A549 (cell line): Measurements from ENCODE around the gene NLN. TPM values are rescaled to one million over a fixed set of nuclear protein-coding genes. Genes with fewer than 3 reads are reported as not detected.

ENCODE experiments used
- ATAC-seq, 2 experiments: fragments of 200-7000 bp in 1 of 2; fragments of >200 bp in 1 of 2; cut with Nextera tagmentation in 1 of 2; cut with Tn5 transposase in 1 of 2; 3 replicates each; pipeline versions ENCODE4 v1.8.0 to v1.9.1; 2018 to 2020; ENCODE audit warnings: mild to moderate bottlenecking in 1 of 2, moderate library complexity in 1 of 2
- CTCF ChIA-PET: fragments of 300-600 bp; sonication (Branson Sonifier 250); formaldehyde crosslinking; extraction: SDS; loops from one replicate; lab custom pipeline; 2021; ENCODE audit warnings: antibody characterized with exemption, inconsistent platforms; lab: Yijun Ruan, JAX
- POLR2A ChIA-PET: fragments of 350-600 bp; formaldehyde crosslinking; extraction: SDS; loops from one replicate; lab custom pipeline; 2021; ENCODE audit warnings: antibody characterized with exemption, inconsistent platforms; lab: Yijun Ruan, JAX
- DNase-seq, 2 experiments: peaks; one replicate each; pipeline versions ENCODE4 v3.0.0 to v3.0.0-alpha.2; 2011 to 2016; ENCODE audit warnings: low read depth in 1 of 2, low spot score in 1 of 2
- FAIRE-seq: peaks from 2 replicates; lab custom pipeline; 2011; peaks lifted over from hg19 to GRCh38; lab: Jason Lieb, UNC
- H3K27ac ChIP-seq, 2 experiments: fragments of >200 bp; sonication (Bioruptor Twin); formaldehyde crosslinking; 3 replicates each; pipeline ENCODE4 v1.5.1; 2016 to 2017
- H3K4me1 ChIP-seq: fragments of >200 bp; sonication (Bioruptor Twin); formaldehyde crosslinking; 3 replicates; pipeline ENCODE4 v1.6.1; 2016
- H3K4me2 ChIP-seq: fragments of >200 bp; sonication (Bioruptor Twin); formaldehyde crosslinking; 3 replicates; pipeline ENCODE4 v1.6.1; 2016
- H3K4me3 ChIP-seq: fragments of >200 bp; sonication (Bioruptor Twin); formaldehyde crosslinking; 3 replicates; pipeline ENCODE4 v1.5.1; 2016
- H3K9me3 ChIP-seq: fragments of >200 bp; sonication (Bioruptor Twin); formaldehyde crosslinking; 3 replicates; pipeline ENCODE4 v1.6.1; 2016
- CBX2 ChIP-seq: fragments of 200-600 bp; sonication (generic); IDR thresholded peaks from 2 replicates; pipeline ENCODE4 v1.6.1; 2016; ENCODE audit warnings: low read depth, mild to moderate bottlenecking, borderline replicate concordance
- CHD4 ChIP-seq: fragments of 200-600 bp; sonication (generic); IDR thresholded peaks from 2 replicates; pipeline ENCODE4 v1.6.1; 2016; ENCODE audit warnings: antibody characterized with exemption, mild to moderate bottlenecking, borderline replicate concordance
- ESRRA ChIP-seq: fragments of 150-350 bp; IDR thresholded peaks from 2 replicates; pipeline ENCODE4 v1.6.1; 2014; ENCODE audit warnings: mild to moderate bottlenecking, low read length, borderline replicate concordance
- HEYL ChIP-seq: fragments of 250-450 bp; sonication (Bioruptor Pico); IDR thresholded peaks from 2 replicates; pipeline ENCODE4 v1.8.0; 2021; ENCODE audit warnings: mild to moderate bottlenecking, moderate library complexity
- HOXA7 ChIP-seq: fragments of 250-450 bp; sonication (Bioruptor Pico); IDR thresholded peaks from 2 replicates; pipeline ENCODE4 v1.5.0; 2020; ENCODE audit warnings: mild to moderate bottlenecking, moderate library complexity
- JUNB ChIP-seq: fragments of >200 bp; sonication (Bioruptor Twin); formaldehyde crosslinking; IDR thresholded peaks from 2 replicates; pipeline ENCODE4 v1.6.1; 2016
- MAFK ChIP-seq: fragments of 450-650 bp; IDR thresholded peaks from 2 replicates; pipeline ENCODE4 v1.6.1; 2014; ENCODE audit not compliant: partially characterized antibody
- NFE2L2 ChIP-seq: fragments of 150-350 bp; conservative IDR thresholded peaks from 2 replicates; pipeline ENCODE4 v1.6.1; 2014; ENCODE audit warnings: low read length
- RAD21 ChIP-seq, 2 experiments: fragments of >200 bp in 1 of 2; sonication (Bioruptor Twin) in 1 of 2; formaldehyde crosslinking in 1 of 2; IDR thresholded peaks in 1 of 2; conservative IDR thresholded peaks in 1 of 2; 2 replicates in 1 of 2; 3 replicates in 1 of 2; pipeline ENCODE4 v1.6.1; 2012 to 2018; ENCODE audit warnings: inconsistent platforms in 1 of 2
- RFX5 ChIP-seq: fragments of 450-650 bp; IDR thresholded peaks from 2 replicates; pipeline ENCODE4 v1.7.1; 2014; ENCODE audit warnings: antibody characterized with exemption, mild to moderate bottlenecking, moderate library complexity
- RNF2 ChIP-seq: fragments of 200-600 bp; sonication (generic); IDR thresholded peaks from 2 replicates; pipeline ENCODE4 v1.6.1; 2016; ENCODE audit warnings: low read depth, mild to moderate bottlenecking, antibody characterized with exemption, moderate library complexity, borderline replicate concordance
- SREBF2 ChIP-seq: fragments of 450-650 bp; IDR thresholded peaks from 2 replicates; pipeline ENCODE4 v1.6.1; 2014; ENCODE audit warnings: mild to moderate bottlenecking, moderate library complexity
- ZC3H11A ChIP-seq: fragments of 450-650 bp; IDR thresholded peaks from 2 replicates; pipeline ENCODE4 v1.6.1; 2014; ENCODE audit warnings: antibody characterized with exemption, mild to moderate bottlenecking
- ZNF302 ChIP-seq: fragments of 250-450 bp; sonication (Bioruptor Pico); IDR thresholded peaks from 2 replicates; pipeline ENCODE4 v1.9.0; 2021; ENCODE audit warnings: inconsistent platforms, mild to moderate bottlenecking, moderate library complexity
- WGBS: methylation state at CpG from one replicate; pipeline ENCODE4 v1.1.6; 2017; ENCODE audit errors: missing lambda C conversion rate; 5-methylcytosine and 5-hydroxymethylcytosine counted together
- polyA plus RNA-seq, 4 experiments: library from polyadenylated mRNA; depleted of rRNA in 3 of 4; stranded (reverse); fragments of >200 nt; fragmentation: RNase III in 1 of 4; extraction: RNeasy Plus Mini Kit Qiagen cat#74134 plus additional on column Dnase treatment in 1 of 4; gene quantifications; 2 replicates in 3 of 4; 3 replicates in 1 of 4; pipeline ENCODE4 v1.2.3, GENCODE V29; 2011 to 2017
- TF ChIP-seq, protein P1 (sequence below): fragments of >200 bp; sonication (Bioruptor Twin); formaldehyde crosslinking; IDR thresholded peaks from 3 replicates; pipeline ENCODE4 v1.6.1; 2016
- TF ChIP-seq, protein P2 (sequence below): fragments of >200 bp; sonication (Bioruptor Twin); formaldehyde crosslinking; IDR thresholded peaks from 3 replicates; pipeline ENCODE4 v1.5.1; 2016
- TF ChIP-seq, protein P3 (sequence below): IDR thresholded peaks from 2 replicates; pipeline ENCODE4 v1.6.1; 2012
- TF ChIP-seq, protein P4 (sequence below): fragments of 250-450 bp; sonication (Bioruptor Pico); IDR thresholded peaks from 2 replicates; pipeline ENCODE4 v1.5.0; 2021; ENCODE audit warnings: mild to moderate bottlenecking, moderate library complexity, borderline replicate concordance

The NLN gene
- polyA plus RNA-seq, 2 of the 4 experiments (the other 2 are of a cell fraction) = 69.3 to 88.9 TPM

DNA sequence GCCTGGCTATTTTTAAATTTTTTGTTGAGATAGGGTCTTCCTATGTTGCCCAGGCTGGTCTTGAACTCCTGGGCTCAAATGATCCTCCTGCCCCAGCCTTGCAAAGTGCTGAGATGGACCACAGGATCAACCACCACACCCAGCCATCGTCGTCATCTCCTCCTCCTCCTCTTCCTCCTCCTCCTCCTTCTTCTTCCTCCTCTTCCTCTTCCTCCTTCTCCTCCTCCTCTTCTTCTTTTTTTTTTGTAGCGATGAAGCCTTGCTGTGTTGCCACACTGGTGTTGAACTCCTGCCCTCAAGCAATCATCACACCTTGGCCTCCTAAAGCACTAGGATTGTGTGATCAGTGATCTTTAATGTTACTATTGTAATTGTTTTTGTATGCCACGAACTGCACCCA is 155.0 kb downstream of the NLN start:
- ATAC-seq (no peak), FAIRE-seq (no peak), DNase-seq (no peak)
- Histone ChIP-seq H3K27ac (no peak overlapping the region), H3K4me2 (no peak overlapping the region), H3K9me3 (peaks cover 5% of the 10 kb centered on the region; the same call in 1 of the 3 replicates), H3K4me3 (no peak overlapping the region), H3K4me1 (peaks cover 34% of the 10 kb centered on the region)
- TF ChIP-seq NFE2L2 (no peak), CBX2 (no peak), SREBF2 (no peak), RNF2 (no peak), ZC3H11A (no peak), HEYL (CRISPR knock-in tag) (no peak), ESRRA (no peak), ZNF302 (CRISPR knock-in tag) (no peak), JUNB (no peak), RAD21 (conservative IDR thresholded peaks at IDR 0.05 in 1 of 2, IDR thresholded peaks at IDR 0.05 in 1 of 2) (no peak), RFX5 (no peak), MAFK (no peak), CHD4 (no peak), HOXA7 (no peak)
- TF ChIP-seq, protein P1, sequence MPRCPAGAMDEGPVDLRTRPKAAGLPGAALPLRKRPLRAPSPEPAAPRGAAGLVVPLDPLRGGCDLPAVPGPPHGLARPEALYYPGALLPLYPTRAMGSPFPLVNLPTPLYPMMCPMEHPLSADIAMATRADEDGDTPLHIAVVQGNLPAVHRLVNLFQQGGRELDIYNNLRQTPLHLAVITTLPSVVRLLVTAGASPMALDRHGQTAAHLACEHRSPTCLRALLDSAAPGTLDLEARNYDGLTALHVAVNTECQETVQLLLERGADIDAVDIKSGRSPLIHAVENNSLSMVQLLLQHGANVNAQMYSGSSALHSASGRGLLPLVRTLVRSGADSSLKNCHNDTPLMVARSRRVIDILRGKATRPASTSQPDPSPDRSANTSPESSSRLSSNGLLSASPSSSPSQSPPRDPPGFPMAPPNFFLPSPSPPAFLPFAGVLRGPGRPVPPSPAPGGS = no peak
- TF ChIP-seq, protein P2, sequence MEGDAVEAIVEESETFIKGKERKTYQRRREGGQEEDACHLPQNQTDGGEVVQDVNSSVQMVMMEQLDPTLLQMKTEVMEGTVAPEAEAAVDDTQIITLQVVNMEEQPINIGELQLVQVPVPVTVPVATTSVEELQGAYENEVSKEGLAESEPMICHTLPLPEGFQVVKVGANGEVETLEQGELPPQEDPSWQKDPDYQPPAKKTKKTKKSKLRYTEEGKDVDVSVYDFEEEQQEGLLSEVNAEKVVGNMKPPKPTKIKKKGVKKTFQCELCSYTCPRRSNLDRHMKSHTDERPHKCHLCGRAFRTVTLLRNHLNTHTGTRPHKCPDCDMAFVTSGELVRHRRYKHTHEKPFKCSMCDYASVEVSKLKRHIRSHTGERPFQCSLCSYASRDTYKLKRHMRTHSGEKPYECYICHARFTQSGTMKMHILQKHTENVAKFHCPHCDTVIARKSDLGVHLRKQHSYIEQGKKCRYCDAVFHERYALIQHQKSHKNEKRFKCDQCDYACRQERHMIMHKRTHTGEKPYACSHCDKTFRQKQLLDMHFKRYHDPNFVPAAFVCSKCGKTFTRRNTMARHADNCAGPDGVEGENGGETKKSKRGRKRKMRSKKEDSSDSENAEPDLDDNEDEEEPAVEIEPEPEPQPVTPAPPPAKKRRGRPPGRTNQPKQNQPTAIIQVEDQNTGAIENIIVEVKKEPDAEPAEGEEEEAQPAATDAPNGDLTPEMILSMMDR = no peak
- TF ChIP-seq, protein P3, sequence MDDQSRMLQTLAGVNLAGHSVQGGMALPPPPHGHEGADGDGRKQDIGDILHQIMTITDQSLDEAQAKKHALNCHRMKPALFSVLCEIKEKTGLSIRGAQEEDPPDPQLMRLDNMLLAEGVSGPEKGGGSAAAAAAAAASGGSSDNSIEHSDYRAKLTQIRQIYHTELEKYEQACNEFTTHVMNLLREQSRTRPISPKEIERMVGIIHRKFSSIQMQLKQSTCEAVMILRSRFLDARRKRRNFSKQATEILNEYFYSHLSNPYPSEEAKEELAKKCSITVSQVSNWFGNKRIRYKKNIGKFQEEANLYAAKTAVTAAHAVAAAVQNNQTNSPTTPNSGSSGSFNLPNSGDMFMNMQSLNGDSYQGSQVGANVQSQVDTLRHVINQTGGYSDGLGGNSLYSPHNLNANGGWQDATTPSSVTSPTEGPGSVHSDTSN = no peak
- TF ChIP-seq, protein P4, sequence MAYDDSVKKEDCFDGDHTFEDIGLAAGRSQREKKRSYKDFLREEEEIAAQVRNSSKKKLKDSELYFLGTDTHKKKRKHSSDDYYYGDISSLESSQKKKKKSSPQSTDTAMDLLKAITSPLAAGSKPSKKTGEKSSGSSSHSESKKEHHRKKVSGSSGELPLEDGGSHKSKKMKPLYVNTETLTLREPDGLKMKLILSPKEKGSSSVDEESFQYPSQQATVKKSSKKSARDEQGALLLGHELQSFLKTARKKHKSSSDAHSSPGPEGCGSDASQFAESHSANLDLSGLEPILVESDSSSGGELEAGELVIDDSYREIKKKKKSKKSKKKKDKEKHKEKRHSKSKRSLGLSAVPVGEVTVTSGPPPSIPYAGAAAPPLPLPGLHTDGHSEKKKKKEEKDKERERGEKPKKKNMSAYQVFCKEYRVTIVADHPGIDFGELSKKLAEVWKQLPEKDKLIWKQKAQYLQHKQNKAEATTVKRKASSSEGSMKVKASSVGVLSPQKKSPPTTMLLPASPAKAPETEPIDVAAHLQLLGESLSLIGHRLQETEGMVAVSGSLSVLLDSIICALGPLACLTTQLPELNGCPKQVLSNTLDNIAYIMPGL (CRISPR knock-in tag) = no peak
- ChIA-PET POLR2A (interaction anchor here (1.5 kb wide), 1 partner anchor 9 kb away, joined by 3 read pairs; no protein-coding TSS in a partner anchor), CTCF (interaction anchor here (1.3 kb wide), 1 partner anchor 49 kb away, joined by 3 read pairs; the partner anchor contains the start of gene ERBIN)
- 86% methylated on average over 4 of the region's 4 CpGs for WGBS

Other genes with a start within 250 kb of the NLN start
- 0.66 and 0.69 TPM in 2 replicates for gene ADAMTS6, start 240.3 kb upstream of the NLN start, polyA plus RNA-seq (2011; rRNA removed)
- 0.18 to 0.51 TPM (median 0.22 TPM) in 3 replicates for gene ADAMTS6, start 240.3 kb upstream of the NLN start, polyA plus RNA-seq (2017; fragmentation: RNase III; extraction: RNeasy Plus Mini Kit Qiagen cat#74134 plus additional on column Dnase treatment)
- 35.1 and 71.2 TPM in 2 replicates for gene CENPK, start 159.0 kb upstream of the NLN start, polyA plus RNA-seq (2011; rRNA removed)
- gene CENPK, start 159.0 kb upstream of the NLN start, polyA plus RNA-seq (2017; fragmentation: RNase III; extraction: RNeasy Plus Mini Kit Qiagen cat#74134 plus additional on column Dnase treatment) = 66.8 to 72.7 TPM (median 66.8 TPM) in 3 replicates
- 15.3 and 18.5 TPM in 2 replicates for gene PPWD1, start 158.9 kb upstream of the NLN start, polyA plus RNA-seq (2011; rRNA removed)
- gene PPWD1, start 158.9 kb upstream of the NLN start, polyA plus RNA-seq (2017; fragmentation: RNase III; extraction: RNeasy Plus Mini Kit Qiagen cat#74134 plus additional on column Dnase treatment) = 26.8 to 31.3 TPM (median 27.7 TPM) in 3 replicates
- gene TRIM23, start 97.9 kb upstream of the NLN start, polyA plus RNA-seq (2011; rRNA removed) = 10.7 and 12.9 TPM in 2 replicates
- 8.5 to 11.7 TPM (median 10.3 TPM) in 3 replicates for gene TRIM23, start 97.9 kb upstream of the NLN start, polyA plus RNA-seq (2017; fragmentation: RNase III; extraction: RNeasy Plus Mini Kit Qiagen cat#74134 plus additional on column Dnase treatment)
- gene SHLD3, start 97.2 kb upstream of the NLN start, polyA plus RNA-seq (2011; rRNA removed) = 4.5 and 5.0 TPM in 2 replicates
- 2.7 to 3.3 TPM (median 3.2 TPM) in 3 replicates for gene SHLD3, start 97.2 kb upstream of the NLN start, polyA plus RNA-seq (2017; fragmentation: RNase III; extraction: RNeasy Plus Mini Kit Qiagen cat#74134 plus additional on column Dnase treatment)
- 28.8 and 35.1 TPM in 2 replicates for gene TRAPPC13, start 97.2 kb upstream of the NLN start, polyA plus RNA-seq (2011; rRNA removed)
- gene TRAPPC13, start 97.2 kb upstream of the NLN start, polyA plus RNA-seq (2017; fragmentation: RNase III; extraction: RNeasy Plus Mini Kit Qiagen cat#74134 plus additional on column Dnase treatment) = 17.2 to 18.6 TPM (median 18.5 TPM) in 3 replicates
- gene SGTB, start 96 bp upstream of the NLN start, polyA plus RNA-seq (2011; rRNA removed) = 13.9 and 17.4 TPM in 2 replicates
- gene SGTB, start 96 bp upstream of the NLN start, polyA plus RNA-seq (2017; fragmentation: RNase III; extraction: RNeasy Plus Mini Kit Qiagen cat#74134 plus additional on column Dnase treatment) = 8.0 to 9.3 TPM (median 8.6 TPM) in 3 replicates
- gene ERBIN, start 204.4 kb downstream of the NLN start, polyA plus RNA-seq (2011; rRNA removed) = 45.3 and 57.7 TPM in 2 replicates
- gene ERBIN, start 204.4 kb downstream of the NLN start, polyA plus RNA-seq (2017; fragmentation: RNase III; extraction: RNeasy Plus Mini Kit Qiagen cat#74134 plus additional on column Dnase treatment) = 24.3 to 25.6 TPM (median 25.6 TPM) in 3 replicates